Measurements from ENCODE around the gene FOXD3. TPM values are rescaled to one million over a fixed set of nuclear protein-coding genes. Genes with fewer than 3 reads are reported as not detected.
"Not testable (repeated sequence)": the region's sequence is repeated elsewhere in the genome, so short reads cannot be mapped to it uniquely, and the experiment has no call there.

The FOXD3 gene
- total and polyA plus RNA-seq, 7 experiments from 2014 or later, result not detected

GRCh38 chr1:63350320-63350719, 28.0 kb downstream of the FOXD3 start:
- H3K36me3 Mint-ChIP-seq, result no peaks in the 10 kb centered on the region
- no peak overlapping the region for H3K27ac ChIP-seq (ENCODE audit: low read depth, low read length)
- no peaks in the 10 kb centered on the region for H3K4me1 ChIP-seq (ENCODE audit: control insufficient read depth in 2 of 2, insufficient read depth in 2 of 2, low read length in 2 of 2)
- H3K4me3 ChIP-seq (ENCODE audit: low read length), result no peak overlapping the region
- ChIA-PET CTCF (no interaction called here), POLR2A (no interaction called here)
- H3K27me3 ChIP-seq (ENCODE audit: control insufficient read depth in 2 of 2, insufficient read depth in 2 of 2, low read length in 2 of 2), result no peaks in the 10 kb centered on the region
- no peaks in the 10 kb centered on the region for H3K9me3 ChIP-seq (ENCODE audit: control insufficient read depth in 2 of 3, low read length in 3 of 3)
- no peak for DNase-seq
- H3K9me3 Mint-ChIP-seq, result peaks cover 0 to 2% (median 0%) of the 10 kb centered on the region in 11 donors
- intact Hi-C loops (cut with micrococcal nuclease), result no loop called here
- no peak overlapping the region for H3K27ac Mint-ChIP-seq
- peaks cover 28 to 56% (median 48%) of the 10 kb centered on the region in 5 donors for H3K27me3 Mint-ChIP-seq
- ATAC-seq, result no peak
- no peaks in the 10 kb centered on the region for H3K36me3 ChIP-seq (ENCODE audit: control insufficient read depth in 2 of 3, insufficient read depth in 3 of 3, low read length in 3 of 3)
- H3K4me1 Mint-ChIP-seq, result peaks cover 0 to 3% (median 0%) of the 10 kb centered on the region in 7 donors
- no peak overlapping the region for H3K4me3 Mint-ChIP-seq

GRCh38 chr1:63352736-63353135, 30.4 kb downstream of the FOXD3 start:
- Mint-ChIP-seq H3K36me3 (no peaks in the 10 kb centered on the region), H3K4me1 (no peaks in the 10 kb centered on the region), H3K27me3 (peaks cover 33 to 53% (median 47%) of the 10 kb centered on the region in 5 donors), H3K9me3 (peaks cover 0 to 2% (median 0%) of the 10 kb centered on the region in 11 donors), H3K4me3 (no peak overlapping the region), H3K27ac (no peak overlapping the region)
- ATAC-seq (no peak), DNase-seq (no peak)
- H3K9me3 ChIP-seq (ENCODE audit: control insufficient read depth in 2 of 3, low read length in 3 of 3), result no peaks in the 10 kb centered on the region
- H3K27ac ChIP-seq (ENCODE audit: low read depth, low read length), result no peak overlapping the region
- no peaks in the 10 kb centered on the region for H3K4me1 ChIP-seq (ENCODE audit: control insufficient read depth in 2 of 2, insufficient read depth in 2 of 2, low read length in 2 of 2)
- intact Hi-C loops (cut with micrococcal nuclease), result no loop called here
- H3K27me3 ChIP-seq (ENCODE audit: control insufficient read depth in 2 of 2, insufficient read depth in 2 of 2, low read length in 2 of 2), result no peaks in the 10 kb centered on the region
- CTCF ChIA-PET, result no interaction called here
- no peaks in the 10 kb centered on the region for H3K36me3 ChIP-seq (ENCODE audit: control insufficient read depth in 2 of 3, insufficient read depth in 3 of 3, low read length in 3 of 3)
- POLR2A ChIA-PET, result no interaction called here
- H3K4me3 ChIP-seq (ENCODE audit: low read length), result no peak overlapping the region

- H3K27ac Mint-ChIP-seq; ATAC-seq; H3K4me1 Mint-ChIP-seq; H3K36me3 Mint-ChIP-seq; H3K4me3 Mint-ChIP-seq; H3K9me3 ChIP-seq (ENCODE audit: control insufficient read depth in 2 of 3, low read length in 3 of 3); CTCF ChIA-PET; H3K27ac ChIP-seq (ENCODE audit: low read depth, low read length); H3K9me3 Mint-ChIP-seq; H3K27me3 ChIP-seq (ENCODE audit: control insufficient read depth in 2 of 2, insufficient read depth in 2 of 2, low read length in 2 of 2); intact Hi-C loops (cut with micrococcal nuclease); DNase-seq; H3K4me1 ChIP-seq (ENCODE audit: control insufficient read depth in 2 of 2, insufficient read depth in 2 of 2, low read length in 2 of 2); H3K36me3 ChIP-seq (ENCODE audit: control insufficient read depth in 2 of 3, insufficient read depth in 3 of 3, low read length in 3 of 3); H3K4me3 ChIP-seq (ENCODE audit: low read length): not testable (repeated sequence)
- peaks cover 40 to 62% (median 58%) of the 10 kb centered on the region in 5 donors for H3K27me3 Mint-ChIP-seq
- POLR2A ChIA-PET, result interaction anchor here (0.7 kb wide), 1 partner anchor 41 kb away, joined by 3 read pairs; no protein-coding TSS in a partner anchor
Observed at GRCh38 chr1:63356234-63356633, 33.9 kb downstream of the FOXD3 start.

DNA sequence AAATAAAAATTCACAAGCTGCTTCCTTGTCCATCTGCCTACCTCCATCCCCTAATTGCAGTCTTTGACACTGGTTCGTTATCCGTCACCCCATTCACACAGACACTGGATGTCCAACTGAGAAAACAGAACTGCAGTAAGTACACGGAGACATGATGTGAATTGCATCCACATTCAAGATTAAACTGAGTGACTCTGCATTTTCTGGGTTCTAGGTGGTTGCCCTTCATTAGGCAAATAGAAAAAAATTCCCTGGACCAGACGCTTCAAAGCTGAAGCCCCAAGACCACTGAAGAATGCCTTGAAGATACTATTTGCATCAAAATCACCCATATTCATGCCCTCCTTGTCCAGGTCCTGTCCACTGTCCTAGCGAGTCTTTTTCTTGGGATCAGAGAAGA, 37.2 kb downstream of the FOXD3 start:
- DNase-seq, result no peak
- CTCF ChIA-PET, result no interaction called here
- no peak overlapping the region for H3K27ac ChIP-seq (ENCODE audit: low read depth, low read length)
- Mint-ChIP-seq H3K27ac (no peak overlapping the region), H3K4me3 (no peak overlapping the region), H3K36me3 (peaks cover 0 to 4% (median 0%) of the 10 kb centered on the region in 5 donors), H3K27me3 (peaks cover 20 to 62% (median 38%) of the 10 kb centered on the region in 5 donors), H3K9me3 (peaks cover 0 to 2% (median 0%) of the 10 kb centered on the region in 11 donors), H3K4me1 (no peaks in the 10 kb centered on the region)
- no peak for ATAC-seq
- H3K4me3 ChIP-seq (ENCODE audit: low read length), result no peak overlapping the region
- H3K4me1 ChIP-seq (ENCODE audit: control insufficient read depth in 2 of 2, insufficient read depth in 2 of 2, low read length in 2 of 2), result no peaks in the 10 kb centered on the region
- no peaks in the 10 kb centered on the region for H3K9me3 ChIP-seq (ENCODE audit: control insufficient read depth in 2 of 3, low read length in 3 of 3)
- POLR2A ChIA-PET, result no interaction called here
- H3K27me3 ChIP-seq (ENCODE audit: control insufficient read depth in 2 of 2, insufficient read depth in 2 of 2, low read length in 2 of 2), result peaks cover 0 to 5% of the 10 kb centered on the region in 2 donors
- intact Hi-C loops (cut with micrococcal nuclease), result no loop called here
- H3K36me3 ChIP-seq (ENCODE audit: control insufficient read depth in 2 of 3, insufficient read depth in 3 of 3, low read length in 3 of 3), result no peaks in the 10 kb centered on the region

DNA sequence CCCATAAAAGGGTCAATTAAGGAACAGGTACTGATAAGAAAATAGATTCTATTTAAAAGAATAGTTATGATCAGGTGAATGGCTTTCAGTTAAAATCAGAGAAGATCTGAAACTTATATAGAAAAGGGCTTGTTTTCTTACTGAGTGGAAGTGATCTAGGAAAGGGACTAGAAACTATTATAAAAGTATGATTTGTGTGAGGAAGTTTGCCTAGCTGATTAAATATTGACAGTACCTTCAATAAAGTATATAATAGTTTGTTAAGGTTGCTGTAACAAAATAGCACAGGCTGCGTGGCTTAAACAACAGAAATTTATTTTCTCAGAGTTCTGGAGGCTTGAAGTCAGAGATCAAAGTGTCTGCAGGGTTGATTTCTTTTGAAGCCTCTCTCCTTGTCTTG, 39.7 kb downstream of the FOXD3 start:
- Histone ChIP-seq H3K36me3 (ENCODE audit: control insufficient read depth in 2 of 3, insufficient read depth in 3 of 3, low read length in 3 of 3) (no peaks in the 10 kb centered on the region), H3K27me3 (ENCODE audit: control insufficient read depth in 2 of 2, insufficient read depth in 2 of 2, low read length in 2 of 2) (peaks cover 0 to 5% of the 10 kb centered on the region in 2 donors), H3K4me1 (ENCODE audit: control insufficient read depth in 2 of 2, insufficient read depth in 2 of 2, low read length in 2 of 2) (peaks cover 0 to 7% of the 10 kb centered on the region in 2 donors), H3K4me3 (ENCODE audit: low read length) (no peak overlapping the region), H3K27ac (ENCODE audit: low read depth, low read length) (no peak overlapping the region), H3K9me3 (ENCODE audit: control insufficient read depth in 2 of 3, low read length in 3 of 3) (no peaks in the 10 kb centered on the region)
- Mint-ChIP-seq H3K9me3 (peaks cover 0 to 2% (median 0%) of the 10 kb centered on the region in 11 donors), H3K36me3 (peaks cover 0 to 4% (median 0%) of the 10 kb centered on the region in 5 donors), H3K27me3 (peaks cover 13 to 39% (median 20%) of the 10 kb centered on the region in 5 donors), H3K4me1 (peaks cover 6 to 13% (median 10%) of the 10 kb centered on the region in 7 donors), H3K4me3 (no peak overlapping the region), H3K27ac (no peak overlapping the region)
- CTCF ChIA-PET, result no interaction called here
- intact Hi-C loops (cut with micrococcal nuclease), result no loop called here
- no peak for DNase-seq
- ATAC-seq, result no peak
- POLR2A ChIA-PET, result no interaction called here

DNA sequence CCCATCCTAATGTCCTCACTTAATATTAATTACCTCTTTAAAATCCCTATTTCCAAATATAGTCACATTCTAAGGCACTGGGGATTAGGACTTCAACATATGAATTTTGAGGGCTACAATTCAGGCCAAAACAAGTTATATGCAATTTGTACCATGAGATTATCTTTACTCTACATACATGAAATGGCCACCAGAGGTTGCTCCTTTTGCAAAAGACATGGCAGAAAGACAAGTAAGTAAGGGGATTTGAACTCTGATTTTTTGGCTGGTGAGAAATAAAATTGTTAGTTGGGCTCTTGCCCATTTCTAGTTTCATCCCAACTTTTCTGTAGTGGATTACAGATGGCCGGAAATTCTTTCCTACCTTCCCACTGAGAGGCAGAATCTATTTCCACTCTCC, 40.2 kb downstream of the FOXD3 start:
- no peak overlapping the region for H3K27ac Mint-ChIP-seq
- intact Hi-C loops (cut with micrococcal nuclease), result no loop called here
- H3K27me3 ChIP-seq (ENCODE audit: control insufficient read depth in 2 of 2, insufficient read depth in 2 of 2, low read length in 2 of 2), result peaks cover 0 to 5% of the 10 kb centered on the region in 2 donors
- H3K36me3 Mint-ChIP-seq, result peaks cover 0 to 4% (median 0%) of the 10 kb centered on the region in 5 donors
- H3K4me3 Mint-ChIP-seq, result peak overlapping the region in 1 of 10 donors; percentile 5
- peaks cover 13 to 36% (median 20%) of the 10 kb centered on the region in 5 donors for H3K27me3 Mint-ChIP-seq
- no peak overlapping the region for H3K4me3 ChIP-seq (ENCODE audit: low read length)
- ATAC-seq (no peak), DNase-seq (no peak)
- H3K36me3 ChIP-seq (ENCODE audit: control insufficient read depth in 2 of 3, insufficient read depth in 3 of 3, low read length in 3 of 3), result peaks cover 0 to 1% (median 0%) of the 10 kb centered on the region in 3 experiments
- ChIA-PET POLR2A (no interaction called here), CTCF (no interaction called here)
- no peaks in the 10 kb centered on the region for H3K9me3 ChIP-seq (ENCODE audit: control insufficient read depth in 2 of 3, low read length in 3 of 3)
- H3K4me1 Mint-ChIP-seq, result peaks cover 7 to 14% (median 12%) of the 10 kb centered on the region in 7 donors
- H3K9me3 Mint-ChIP-seq, result peaks cover 0 to 2% (median 0%) of the 10 kb centered on the region in 11 donors
- H3K27ac ChIP-seq (ENCODE audit: low read depth, low read length), result no peak overlapping the region
- H3K4me1 ChIP-seq (ENCODE audit: control insufficient read depth in 2 of 2, insufficient read depth in 2 of 2, low read length in 2 of 2), result peaks cover 0 to 7% of the 10 kb centered on the region in 2 donors

- Histone ChIP-seq H3K36me3 (ENCODE audit: control insufficient read depth in 2 of 3, insufficient read depth in 3 of 3, low read length in 3 of 3) (peaks cover 0 to 5% (median 0%) of the 10 kb centered on the region in 3 experiments), H3K27ac (ENCODE audit: low read depth, low read length) (no peak overlapping the region), H3K9me3 (ENCODE audit: control insufficient read depth in 2 of 3, low read length in 3 of 3) (no peaks in the 10 kb centered on the region), H3K4me3 (ENCODE audit: low read length) (no peak overlapping the region), H3K27me3 (ENCODE audit: control insufficient read depth in 2 of 2, insufficient read depth in 2 of 2, low read length in 2 of 2) (peaks cover 0 to 5% of the 10 kb centered on the region in 2 donors), H3K4me1 (ENCODE audit: control insufficient read depth in 2 of 2, insufficient read depth in 2 of 2, low read length in 2 of 2) (peaks cover 0 to 7% of the 10 kb centered on the region in 2 donors)
- Mint-ChIP-seq H3K27me3 (peaks cover 13 to 36% (median 20%) of the 10 kb centered on the region in 5 donors), H3K4me3 (peak overlapping the region in 1 of 10 donors; percentile 8), H3K4me1 (peaks cover 8 to 18% (median 14%) of the 10 kb centered on the region in 7 donors), H3K36me3 (peaks cover 0 to 4% (median 0%) of the 10 kb centered on the region in 5 donors), H3K27ac (no peak overlapping the region), H3K9me3 (peaks cover 0 to 2% (median 0%) of the 10 kb centered on the region in 11 donors)
- intact Hi-C loops (cut with micrococcal nuclease), result no loop called here
- DNase-seq (no peak), ATAC-seq (no peak)
- POLR2A ChIA-PET, result no interaction called here
- CTCF ChIA-PET, result no interaction called here
Observed at GRCh38 chr1:63363014-63363413, 40.6 kb downstream of the FOXD3 start.
